Esophagus muscularis mucosa (tissue), 4 donors: Measurements from ENCODE around the gene RRP36. TPM values are rescaled to one million over a fixed set of nuclear protein-coding genes. Genes with fewer than 3 reads are reported as not detected.

ENCODE experiments used
- DNase-seq: peaks from one replicate; pipeline ENCODE4 v3.0.0-alpha.2; 2017; ENCODE audit errors: extremely low spot score
- H3K27ac ChIP-seq, 4 donors: fragments of 200-600 bp; sonication (generic); replicated peaks in 1 of 4; 1 replicate in 3 of 4; 2 replicates in 1 of 4; pipeline ENCODE4 v1.5.1; 2016 to 2019; ENCODE audit warnings: mild to moderate bottlenecking in 1 of 4
- H3K27me3 ChIP-seq, 4 donors: fragments of 200-600 bp; sonication (generic); one replicate each; pipeline versions ENCODE4 v1.5.1 to v1.6.0; 2016 to 2019
- H3K36me3 ChIP-seq, 4 donors: fragments of 200-600 bp; sonication (generic); one replicate each; pipeline ENCODE4 v1.5.1; 2016 to 2019
- H3K4me1 ChIP-seq, 4 donors: fragments of 200-600 bp; sonication (generic); one replicate each; pipeline ENCODE4 v1.5.1; 2016 to 2019
- H3K4me3 ChIP-seq, 4 donors: fragments of 200-600 bp; sonication (generic); 1 replicate in 2 of 4; 2 replicates in 2 of 4; pipeline ENCODE4 v1.5.1; 2016 to 2019; ENCODE audit warnings: mild to moderate bottlenecking in 4 of 4, moderate library complexity in 1 of 4
- H3K9me3 ChIP-seq, 4 donors: fragments of 200-600 bp; sonication (generic); 1 replicate in 3 of 4; 2 replicates in 1 of 4; pipeline ENCODE4 v1.5.1; 2016 to 2019
- CTCF ChIP-seq, 3 experiments: fragments of 200-600 bp in 2 of 3; fragments of 450-650 bp in 1 of 3; sonication (generic) in 2 of 3; IDR thresholded peaks; one replicate each; pipeline ENCODE4 v1.5.1; 2017 to 2019; ENCODE audit warnings: antibody characterized with exemption in 3 of 3, mild to moderate bottlenecking in 2 of 3, moderate library complexity in 1 of 3
- EP300 ChIP-seq: sonication (generic); formaldehyde crosslinking; IDR thresholded peaks from one replicate; pipeline ENCODE4 v1.6.1; 2017; ENCODE audit warnings: antibody characterized with exemption
- POLR2A ChIP-seq: fragments of 450-650 bp; IDR thresholded peaks from one replicate; pipeline ENCODE4 v1.6.1; 2017; ENCODE audit warnings: antibody characterized with exemption, moderate library complexity, mild to moderate bottlenecking, low read depth
- POLR2AphosphoS5 ChIP-seq, 2 donors: sonication (generic); formaldehyde crosslinking; IDR thresholded peaks; one replicate each; pipeline ENCODE4 v1.6.1; 2017; ENCODE audit warnings: antibody characterized with exemption in 2 of 2
- WGBS: methylation state at CpG from one replicate; pipeline ENCODE4 v1.1.5; 2018; 5-methylcytosine and 5-hydroxymethylcytosine counted together
- intact Hi-C: fragments of 100-400 bp; cut with DNase I; formaldehyde crosslinking; loops from one replicate; pipeline ENCODE4 v1.15.1; 2023
- total RNA-seq, 4 donors: library from RNA; depleted of rRNA; stranded (reverse); fragments of >200 nt; gene quantifications; one replicate each; pipeline versions ENCODE4 v1.1.0 to v1.2.1, GENCODE V29; 2016

The RRP36 gene
- total RNA-seq, 4 donors from 2014 or later: 43.2 to 65.2 (median 51.4) TPM

- no peak overlapping the region for H3K4me3 ChIP-seq
- peaks cover 0 to 6% (median 2%) of the 10 kb centered on the region in 4 donors for H3K4me1 ChIP-seq
- no peak overlapping the region for H3K27ac ChIP-seq
- no peak for TF ChIP-seq POLR2AphosphoS5 (IDR thresholded peaks at IDR 0.05)
- TF ChIP-seq EP300: no peak
- TF ChIP-seq CTCF (IDR thresholded peaks at IDR 0.05): no peak
- TF ChIP-seq POLR2A: no peak
- H3K27me3 ChIP-seq: no peaks in the 10 kb centered on the region
- intact Hi-C loops: no loop called here
- WGBS: 92% methylated on average over 8 of the region's 9 CpGs
- peaks cover 37 to 77% (median 70%) of the 10 kb centered on the region in 4 donors for H3K36me3 ChIP-seq
- H3K9me3 ChIP-seq: no peaks in the 10 kb centered on the region
- DNase-seq: no peak
These were observed 14.3 kb upstream of the RRP36 start for GRCh38 chr6:43007126-43007525.

GRCh38 chr6:43009124-43009523 is 12.3 kb upstream of the RRP36 start:
- peaks cover 37 to 72% (median 69%) of the 10 kb centered on the region in 4 donors for H3K36me3 ChIP-seq
- intact Hi-C loops: no loop called here
- DNase-seq: no peak
- H3K27ac ChIP-seq: peak overlapping the region in 1 of 4 donors; percentile 8
- no peaks in the 10 kb centered on the region for H3K9me3 ChIP-seq
- no CpG with 5 or more reads among the region's 6 CpGs for WGBS
- no peaks in the 10 kb centered on the region for H3K27me3 ChIP-seq
- H3K4me1 ChIP-seq: peaks cover 10 to 20% (median 16%) of the 10 kb centered on the region in 4 donors
- no peak overlapping the region for H3K4me3 ChIP-seq
- no peak for TF ChIP-seq POLR2A
- TF ChIP-seq CTCF (IDR thresholded peaks at IDR 0.05): peak; percentile 24 to 36 (median 26)

- H3K9me3 ChIP-seq: no peaks in the 10 kb centered on the region
- 69% methylated on average over 6 of the region's 6 CpGs for WGBS
- no peak overlapping the region for H3K4me3 ChIP-seq
- TF ChIP-seq CTCF (IDR thresholded peaks at IDR 0.05) (no peak), EP300 (no peak), POLR2AphosphoS5 (IDR thresholded peaks at IDR 0.05) (no peak), POLR2A (no peak)
- H3K4me1 ChIP-seq: peaks cover 29 to 39% (median 33%) of the 10 kb centered on the region in 4 donors
- intact Hi-C loops: loop anchor here (5.0 to 10.0 kb wide), 2 partner anchors 106 to 131 kb away; no protein-coding TSS in a partner anchor
- H3K27me3 ChIP-seq: no peaks in the 10 kb centered on the region
- H3K27ac ChIP-seq: no peak overlapping the region
- DNase-seq: no peak
- H3K36me3 ChIP-seq: peaks cover 37 to 64% (median 61%) of the 10 kb centered on the region in 4 donors
These were observed 10.2 kb upstream of the RRP36 start for GRCh38 chr6:43011207-43011606.

GRCh38 chr6:43012364-43012763 is 9.1 kb upstream of the RRP36 start:
- Histone ChIP-seq H3K27ac (peak overlapping the region in 3 of 4 donors; percentile 85 to 87 (median 86)), H3K9me3 (no peaks in the 10 kb centered on the region), H3K36me3 (peaks cover 31 to 57% (median 53%) of the 10 kb centered on the region in 4 donors), H3K27me3 (no peaks in the 10 kb centered on the region), H3K4me1 (peaks cover 40 to 50% (median 45%) of the 10 kb centered on the region in 4 donors), H3K4me3 (no peak overlapping the region)
- intact Hi-C loops: loop anchor here (5.0 to 10.0 kb wide), 2 partner anchors 108 to 130 kb away; no protein-coding TSS in a partner anchor
- 80% methylated on average over 4 of the region's 6 CpGs for WGBS
- DNase-seq: no peak
- TF ChIP-seq EP300: no peak

GRCh38 chr6:43013097-43013842 is 8.2 kb upstream of the RRP36 start:
- intact Hi-C loops: loop anchor here (5.0 to 10.0 kb wide), 2 partner anchors 108 to 129 kb away; no protein-coding TSS in a partner anchor
- Histone ChIP-seq H3K27ac (peak overlapping the region; percentile 85 to 87 (median 86)), H3K27me3 (no peaks in the 10 kb centered on the region), H3K9me3 (no peaks in the 10 kb centered on the region), H3K4me1 (peaks cover 46 to 58% (median 51%) of the 10 kb centered on the region in 4 donors), H3K36me3 (peaks cover 24 to 57% (median 53%) of the 10 kb centered on the region in 4 donors), H3K4me3 (peak overlapping the region; percentile 77 to 84 (median 81))
- peak; percentile 93 for DNase-seq
- TF ChIP-seq POLR2AphosphoS5 (IDR thresholded peaks at IDR 0.05) (no peak), CTCF (IDR thresholded peaks at IDR 0.05) (no peak), POLR2A (no peak), EP300 (no peak)
- WGBS: 3% methylated on average over 22 of the region's 25 CpGs
